Dendritic cell treated with granulocyte-macrophage colony-stimulating factor and Interleukin-4, amounts not matched to agents 40 ng/mL and 50 ng/mL, for 4 days (primary cell): ENCODE measurements around the gene LRRC8D.

Experiments used
- H3K27ac Mint-ChIP-seq: one replicate; pipeline ENCODE4 v1.8.0; 2022; ENCODE audit warnings: mild to moderate bottlenecking, mixed read lengths
- H3K27me3 Mint-ChIP-seq: one replicate; pipeline ENCODE4 v1.8.0; 2022; ENCODE audit warnings: mild to moderate bottlenecking, mixed read lengths
- H3K36me3 Mint-ChIP-seq: one replicate; pipeline ENCODE4 v1.8.0; 2022; ENCODE audit warnings: low read depth, mixed read lengths
- H3K4me1 Mint-ChIP-seq: one replicate; pipeline ENCODE4 v1.8.0; 2022; ENCODE audit warnings: low read depth, mixed read lengths
- H3K4me3 Mint-ChIP-seq: one replicate; pipeline ENCODE4 v1.8.0; 2022; ENCODE audit warnings: mild to moderate bottlenecking, moderate library complexity, mixed read lengths
- H3K9me3 Mint-ChIP-seq: one replicate; pipeline ENCODE4 v1.8.0; 2022; ENCODE audit warnings: mixed read lengths
- intact Hi-C: fragments of 100-400 bp; cut with micrococcal nuclease; formaldehyde crosslinking; loops from one replicate; pipeline ENCODE4 v1.15.0; 2022

The LRRC8D gene

GRCh38 chr1:89894210-89895201, 73.7 kb downstream of the LRRC8D start:
- Mint-ChIP-seq H3K4me3 (no peak overlapping the region), H3K36me3 (peaks cover 45% of the 10 kb centered on the region), H3K9me3 (no peaks in the 10 kb centered on the region), H3K27me3 (no peaks in the 10 kb centered on the region), H3K27ac (no peak overlapping the region), H3K4me1 (peaks cover 37% of the 10 kb centered on the region)
- intact Hi-C loops, result no loop called here

GRCh38 chr1:89896105-89896942, 75.5 kb downstream of the LRRC8D start:
- intact Hi-C loops, result no loop called here
- Mint-ChIP-seq H3K4me3 (no peak overlapping the region), H3K27ac (peak overlapping the region; percentile 81), H3K4me1 (peaks cover 32% of the 10 kb centered on the region), H3K27me3 (no peaks in the 10 kb centered on the region), H3K36me3 (peaks cover 37% of the 10 kb centered on the region), H3K9me3 (no peaks in the 10 kb centered on the region)

GRCh38 chr1:89897347-89898133, 76.7 kb downstream of the LRRC8D start:
- Mint-ChIP-seq H3K27me3 (no peaks in the 10 kb centered on the region), H3K4me3 (no peak overlapping the region), H3K4me1 (peaks cover 31% of the 10 kb centered on the region), H3K36me3 (peaks cover 26% of the 10 kb centered on the region), H3K27ac (no peak overlapping the region), H3K9me3 (no peaks in the 10 kb centered on the region)
- intact Hi-C loops, result no loop called here

DNA sequence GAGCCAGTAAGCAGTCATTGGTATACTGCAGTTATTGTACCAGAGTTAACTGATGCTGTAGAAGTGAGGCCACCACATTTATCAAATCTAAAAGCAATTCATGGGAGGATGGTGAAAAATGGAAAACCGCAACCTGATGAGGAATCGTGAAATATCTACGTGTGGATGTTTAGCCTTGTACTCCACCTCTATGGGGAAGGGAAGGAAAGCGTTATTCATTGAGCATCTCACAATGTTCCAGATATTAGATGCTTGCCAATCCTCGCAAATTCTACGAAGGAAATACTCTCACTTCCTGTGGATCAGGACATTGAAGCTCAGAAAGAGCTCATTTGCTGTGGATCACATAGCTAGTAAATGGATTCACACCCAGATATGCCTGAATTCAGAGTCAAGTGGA, 77.3 kb downstream of the LRRC8D start:
- Mint-ChIP-seq H3K9me3 (no peaks in the 10 kb centered on the region), H3K36me3 (peaks cover 21% of the 10 kb centered on the region), H3K4me3 (no peak overlapping the region), H3K4me1 (peaks cover 32% of the 10 kb centered on the region), H3K27ac (no peak overlapping the region), H3K27me3 (no peaks in the 10 kb centered on the region)
- intact Hi-C loops, result no loop called here

- no peak overlapping the region for H3K4me3 Mint-ChIP-seq
- no peaks in the 10 kb centered on the region for H3K9me3 Mint-ChIP-seq
- H3K27me3 Mint-ChIP-seq, result no peaks in the 10 kb centered on the region
- intact Hi-C loops, result no loop called here
- H3K4me1 Mint-ChIP-seq, result peaks cover 37% of the 10 kb centered on the region
- no peak overlapping the region for H3K27ac Mint-ChIP-seq
- peaks cover 20% of the 10 kb centered on the region for H3K36me3 Mint-ChIP-seq
These were observed 78.1 kb downstream of the LRRC8D start for GRCh38 chr1:89898695-89899470.

GRCh38 chr1:89900323-89900722, 79.5 kb downstream of the LRRC8D start:
- H3K27me3 Mint-ChIP-seq, result no peaks in the 10 kb centered on the region
- H3K4me1 Mint-ChIP-seq, result peaks cover 44% of the 10 kb centered on the region
- intact Hi-C loops, result loop anchor here (10.0 kb wide), 1 partner anchor 74 kb away; no protein-coding TSS in a partner anchor
- no peak overlapping the region for H3K27ac Mint-ChIP-seq
- H3K9me3 Mint-ChIP-seq, result no peaks in the 10 kb centered on the region
- no peak overlapping the region for H3K4me3 Mint-ChIP-seq
- H3K36me3 Mint-ChIP-seq, result peaks cover 20% of the 10 kb centered on the region

GRCh38 chr1:89900791-89901708, 80.2 kb downstream of the LRRC8D start:
- Mint-ChIP-seq H3K4me3 (no peak overlapping the region), H3K27me3 (no peaks in the 10 kb centered on the region), H3K4me1 (peaks cover 46% of the 10 kb centered on the region), H3K27ac (peak overlapping the region; percentile 34), H3K9me3 (no peaks in the 10 kb centered on the region), H3K36me3 (peaks cover 17% of the 10 kb centered on the region)
- intact Hi-C loops, result loop anchor here (10.0 kb wide), 1 partner anchor 74 kb away; no protein-coding TSS in a partner anchor

DNA sequence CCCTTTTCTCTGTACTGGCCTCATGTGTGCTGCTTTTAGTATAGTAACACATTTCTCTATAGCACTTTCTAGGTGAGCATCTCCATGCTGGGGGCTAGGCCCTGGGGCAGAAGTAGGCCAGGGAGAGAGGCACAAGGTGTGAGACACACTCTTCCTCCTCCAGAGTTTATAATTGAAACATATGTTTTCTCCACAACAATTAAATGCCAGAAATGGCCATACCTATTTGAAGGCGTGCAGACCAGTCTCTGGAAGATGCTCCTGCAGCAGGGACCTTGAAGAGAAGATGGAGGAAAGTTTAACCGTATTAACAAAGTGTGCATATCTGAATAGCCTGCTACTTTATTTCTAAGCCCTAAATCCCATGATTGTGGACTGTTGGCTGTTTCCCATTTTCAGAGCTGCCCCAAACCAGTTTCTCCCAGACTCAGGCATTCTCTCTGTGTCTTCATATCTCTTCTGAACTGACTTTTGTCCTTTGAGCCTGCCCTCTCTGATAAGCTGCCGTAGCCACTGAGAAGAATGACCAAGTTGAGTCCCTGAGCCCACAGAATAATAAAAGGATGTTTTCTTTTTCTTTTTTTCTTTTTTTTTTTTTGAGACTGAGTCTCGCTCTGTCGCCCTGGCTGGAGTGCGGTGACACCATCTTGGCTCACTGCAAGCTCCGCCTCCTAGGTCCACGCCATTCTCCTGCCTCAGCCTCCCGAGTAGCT, 81.3 kb downstream of the LRRC8D start:
- H3K27ac Mint-ChIP-seq, result no peak overlapping the region
- no peaks in the 10 kb centered on the region for H3K27me3 Mint-ChIP-seq
- no peaks in the 10 kb centered on the region for H3K9me3 Mint-ChIP-seq
- peaks cover 47% of the 10 kb centered on the region for H3K4me1 Mint-ChIP-seq
- peaks cover 11% of the 10 kb centered on the region for H3K36me3 Mint-ChIP-seq
- H3K4me3 Mint-ChIP-seq, result no peak overlapping the region
- intact Hi-C loops, result loop anchor here (10.0 kb wide), 1 partner anchor 73 kb away; no protein-coding TSS in a partner anchor

DNA sequence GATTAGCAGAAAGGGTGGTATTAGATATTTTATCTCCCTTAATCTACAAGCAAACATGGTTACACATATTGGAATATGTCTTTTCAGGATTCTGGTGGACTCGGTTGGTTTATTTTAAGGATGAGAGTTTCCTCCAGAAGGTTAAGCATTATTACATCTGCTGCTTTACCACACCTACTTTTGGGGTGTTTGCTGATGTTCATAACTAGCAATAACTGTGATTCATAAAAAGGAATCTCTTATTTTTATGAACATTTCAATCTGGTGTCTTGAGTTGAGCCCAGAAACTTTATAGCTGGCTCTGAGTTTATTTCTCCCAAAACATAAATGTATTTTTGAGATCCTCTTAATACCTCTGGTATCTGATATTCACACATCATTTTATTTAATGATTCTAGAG, 82.7 kb downstream of the LRRC8D start:
- Mint-ChIP-seq H3K36me3 (peaks cover 1% of the 10 kb centered on the region), H3K9me3 (no peaks in the 10 kb centered on the region), H3K4me1 (peaks cover 61% of the 10 kb centered on the region), H3K27me3 (no peaks in the 10 kb centered on the region), H3K27ac (no peak overlapping the region), H3K4me3 (no peak overlapping the region)
- intact Hi-C loops, result loop anchor here (10.0 kb wide), 1 partner anchor 71 kb away; no protein-coding TSS in a partner anchor

DNA sequence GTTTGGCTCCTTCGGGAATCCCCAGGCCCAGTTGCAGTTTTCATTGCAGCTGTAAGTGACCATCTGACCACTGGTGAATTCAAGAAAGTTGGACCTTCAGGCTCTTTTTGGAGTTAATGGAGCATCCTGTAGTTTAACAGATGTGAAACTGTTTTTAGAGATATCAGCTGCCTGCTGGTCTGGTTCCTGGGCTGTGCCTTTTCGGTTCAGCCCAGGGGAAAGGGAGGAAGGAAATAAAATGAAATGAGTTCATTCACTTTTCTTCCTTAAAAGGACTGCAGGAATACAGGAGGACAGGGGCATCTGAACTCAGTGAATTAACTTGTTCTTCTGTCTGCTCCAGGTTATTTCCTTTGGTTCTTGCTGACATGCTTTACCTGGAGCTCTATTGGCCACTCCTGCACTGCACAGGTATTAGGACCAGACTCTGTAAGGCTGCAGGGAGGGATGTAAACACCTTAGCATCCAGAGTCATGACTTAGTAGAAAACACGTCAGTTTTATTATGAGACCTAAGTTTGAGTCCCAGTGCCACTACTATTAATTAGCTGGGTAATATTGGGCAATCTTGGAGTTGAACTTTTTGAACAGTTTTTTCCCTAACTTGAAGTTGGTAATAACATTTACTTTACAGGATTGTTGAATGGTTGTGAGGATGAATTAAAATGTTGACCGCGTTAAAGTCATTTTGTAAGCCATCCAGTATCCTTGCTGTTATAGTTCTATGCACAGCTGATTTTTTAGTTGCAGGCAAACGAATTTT, 83.6 kb downstream of the LRRC8D start:
- intact Hi-C loops, result loop anchor here (10.0 kb wide), 1 partner anchor 70 kb away; no protein-coding TSS in a partner anchor
- Mint-ChIP-seq H3K4me1 (peaks cover 69% of the 10 kb centered on the region), H3K4me3 (peak overlapping the region; percentile 32), H3K9me3 (no peaks in the 10 kb centered on the region), H3K27me3 (no peaks in the 10 kb centered on the region), H3K36me3 (no peaks in the 10 kb centered on the region), H3K27ac (no peak overlapping the region)

DNA sequence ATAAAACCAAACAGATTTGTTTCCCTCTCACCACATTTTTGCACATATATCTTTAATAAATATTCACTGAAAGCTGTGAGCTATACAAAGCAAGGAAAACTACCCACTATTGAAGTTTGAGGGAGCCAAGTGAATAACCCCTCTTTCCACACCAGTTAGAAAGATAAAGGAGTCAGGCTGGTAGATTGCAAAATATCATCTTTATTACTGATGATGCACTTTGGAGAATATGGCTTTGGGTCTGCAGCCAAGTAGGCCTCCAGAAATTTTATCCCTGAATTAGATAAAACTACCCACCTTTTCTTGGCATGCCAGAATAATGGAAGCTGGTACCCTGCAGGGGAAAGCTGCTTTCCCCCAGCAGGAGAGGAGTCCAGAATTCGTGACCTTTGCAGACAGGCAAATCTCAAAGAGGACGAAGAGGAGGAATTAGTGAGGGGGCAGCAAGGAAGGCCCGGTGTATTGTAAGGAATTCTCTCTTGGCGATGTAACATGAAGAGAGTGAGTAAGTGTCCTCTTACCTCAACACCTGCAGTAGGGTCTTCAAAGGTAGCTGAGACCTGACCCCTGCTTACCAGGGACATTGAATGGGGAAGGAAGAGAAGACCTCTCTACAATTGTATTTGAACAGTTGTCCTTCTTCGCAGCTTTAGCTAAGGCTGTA, 84.7 kb downstream of the LRRC8D start:
- Mint-ChIP-seq H3K4me1 (peaks cover 64% of the 10 kb centered on the region), H3K27me3 (no peaks in the 10 kb centered on the region), H3K27ac (no peak overlapping the region), H3K36me3 (no peaks in the 10 kb centered on the region), H3K4me3 (no peak overlapping the region), H3K9me3 (no peaks in the 10 kb centered on the region)
- intact Hi-C loops, result loop anchor here (10.0 kb wide), 1 partner anchor 69 kb away; no protein-coding TSS in a partner anchor
